Putamen (tissue), 1 donor: ENCODE measurements around the gene FBXO40.

ENCODE experiments used
- DNase-seq: peaks from one replicate; pipeline ENCODE4 v3.0.0-alpha.2; 2016; ENCODE audit warnings: low spot score

Gene FBXO40

DNA sequence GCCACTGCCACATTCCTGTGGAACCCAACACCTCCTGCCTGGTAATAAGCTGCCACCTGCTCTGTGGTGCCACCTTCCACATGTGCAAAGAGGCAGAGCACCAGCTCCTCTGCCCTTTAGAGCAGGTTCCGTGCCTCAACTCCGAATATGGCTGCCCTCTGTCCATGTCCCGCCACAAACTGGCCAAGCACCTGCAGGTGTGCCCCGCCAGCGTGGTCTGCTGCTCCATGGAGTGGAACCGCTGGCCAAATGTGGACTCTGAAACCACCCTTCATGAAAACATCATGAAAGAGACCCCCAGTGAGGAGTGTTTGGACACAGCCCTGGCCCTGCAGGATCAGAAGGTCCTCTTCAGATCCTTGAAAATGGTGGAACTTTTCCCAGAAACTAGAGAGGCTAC lies 28.3 kb downstream of the FBXO40 start:
- DNase-seq = no peak

DNA sequence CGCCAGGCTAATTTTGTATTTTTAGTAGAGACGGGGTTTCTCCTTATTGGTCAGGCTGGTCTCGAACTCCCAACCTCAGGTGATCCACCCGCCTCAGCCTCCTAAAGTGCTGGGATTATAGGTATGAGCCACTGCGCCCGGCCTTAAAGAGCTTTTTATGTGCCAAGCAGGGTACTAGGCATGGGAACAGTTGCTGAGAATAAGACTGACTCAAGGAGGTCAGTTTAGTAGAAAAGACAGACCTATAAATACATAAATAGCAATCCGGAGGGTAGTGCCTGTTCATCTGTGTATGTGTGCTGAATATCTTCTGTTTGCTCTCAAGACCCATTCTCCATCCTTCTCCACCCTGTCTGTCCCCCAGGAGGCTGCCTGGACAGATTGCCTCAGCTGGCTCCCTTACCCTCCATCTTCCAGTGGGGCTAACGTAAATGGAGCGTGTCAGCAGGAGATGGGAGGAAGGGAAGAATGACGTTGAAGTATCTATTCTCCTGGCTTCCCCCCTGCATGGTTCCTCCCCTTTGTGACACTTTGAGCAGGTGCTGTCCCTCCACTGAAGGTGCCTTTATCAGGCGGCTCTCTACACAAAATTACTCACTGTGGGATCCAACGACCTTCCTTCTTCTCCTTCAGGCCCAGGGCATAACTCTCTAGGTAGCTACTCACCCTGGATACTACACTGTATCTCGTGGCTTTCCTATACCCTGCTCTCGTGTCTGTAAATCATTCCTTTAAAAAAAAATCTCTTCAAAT lies 31.1 kb downstream of the FBXO40 start:
- no peak for DNase-seq

DNA sequence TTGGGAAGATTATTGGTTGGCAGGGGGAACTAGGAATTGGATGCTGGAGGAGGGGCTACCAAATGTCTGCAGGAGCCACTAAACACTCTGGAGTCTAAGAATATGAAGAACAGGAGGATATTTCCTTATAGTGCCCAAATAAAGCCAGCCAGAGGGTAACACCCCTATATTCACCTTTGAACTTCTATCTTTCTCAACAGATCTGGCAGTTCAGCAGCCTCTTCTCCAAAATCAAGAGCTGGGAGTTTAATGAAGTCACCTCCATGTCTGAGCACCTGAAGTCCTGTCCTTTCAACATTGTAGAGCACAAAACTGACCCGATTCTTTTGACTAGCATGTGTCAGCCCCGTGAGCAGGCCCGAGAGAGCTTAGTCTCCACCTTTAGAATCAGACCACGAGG lies 33.3 kb downstream of the FBXO40 start:
- DNase-seq = no peak

GRCh38 chr3:121627211-121627610 lies 34.0 kb downstream of the FBXO40 start:
- no peak for DNase-seq

DNA sequence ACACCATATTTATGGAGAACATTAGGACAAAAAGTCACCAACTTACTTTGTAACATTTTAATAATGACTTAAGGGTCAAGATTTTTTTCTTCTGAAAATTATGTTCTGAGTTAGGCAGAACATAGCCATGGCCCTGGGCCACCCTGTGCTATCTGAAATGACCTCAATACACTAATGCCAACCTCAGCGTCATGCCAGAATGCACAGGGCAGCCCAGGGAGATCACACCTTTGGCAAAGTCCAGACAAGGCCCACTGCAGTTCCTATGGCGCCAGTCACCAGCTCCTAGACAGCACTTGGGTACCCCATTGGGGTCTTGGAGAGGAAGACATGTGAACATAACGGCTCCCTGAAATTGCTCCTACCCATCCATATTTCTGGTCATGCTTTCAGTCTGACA lies 34.4 kb downstream of the FBXO40 start:
- DNase-seq = no peak

DNA sequence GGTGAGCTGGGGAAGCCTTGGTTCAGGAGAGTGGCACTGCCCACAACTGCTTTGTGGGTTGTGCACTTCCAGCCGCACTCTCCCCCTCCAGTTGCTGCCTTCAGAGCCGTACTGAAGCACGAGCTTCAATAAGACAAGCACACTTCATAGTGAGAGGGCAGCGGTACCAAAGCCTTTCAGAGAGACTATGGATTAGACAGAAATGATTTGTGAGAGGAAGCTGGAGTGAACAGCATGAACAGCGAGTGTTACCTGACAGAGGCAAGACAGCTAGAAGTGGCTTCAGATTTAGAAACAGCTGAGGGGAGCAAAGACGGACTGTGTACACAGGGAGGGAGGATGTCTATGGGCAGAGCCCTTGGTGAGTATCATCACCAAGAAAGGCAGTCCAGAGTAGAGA lies 36.4 kb downstream of the FBXO40 start:
- DNase-seq = no peak

GRCh38 chr3:121630355-121630754 lies 37.2 kb downstream of the FBXO40 start:
- DNase-seq = no peak

GRCh38 chr3:121637922-121638321 lies 44.7 kb downstream of the FBXO40 start:
- no peak for DNase-seq

DNA sequence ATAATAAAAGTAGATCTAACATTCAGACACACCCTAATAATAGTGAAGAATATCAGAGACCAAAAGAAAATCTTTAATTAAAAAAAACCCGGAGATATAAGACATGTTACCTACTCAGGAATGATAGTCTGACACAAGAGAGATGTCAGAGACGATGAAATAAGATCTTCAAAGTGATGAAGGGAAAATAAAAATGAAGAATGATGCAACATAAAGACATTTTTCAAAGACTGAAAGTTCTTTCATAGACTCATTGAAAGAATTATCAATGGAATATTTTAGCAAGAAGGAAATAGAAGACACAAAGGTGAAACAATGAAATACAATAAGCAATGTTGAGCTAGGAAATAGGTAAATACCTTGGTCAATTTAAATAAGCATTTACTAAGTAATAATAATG lies 47.9 kb downstream of the FBXO40 start:
- no peak for DNase-seq

DNA sequence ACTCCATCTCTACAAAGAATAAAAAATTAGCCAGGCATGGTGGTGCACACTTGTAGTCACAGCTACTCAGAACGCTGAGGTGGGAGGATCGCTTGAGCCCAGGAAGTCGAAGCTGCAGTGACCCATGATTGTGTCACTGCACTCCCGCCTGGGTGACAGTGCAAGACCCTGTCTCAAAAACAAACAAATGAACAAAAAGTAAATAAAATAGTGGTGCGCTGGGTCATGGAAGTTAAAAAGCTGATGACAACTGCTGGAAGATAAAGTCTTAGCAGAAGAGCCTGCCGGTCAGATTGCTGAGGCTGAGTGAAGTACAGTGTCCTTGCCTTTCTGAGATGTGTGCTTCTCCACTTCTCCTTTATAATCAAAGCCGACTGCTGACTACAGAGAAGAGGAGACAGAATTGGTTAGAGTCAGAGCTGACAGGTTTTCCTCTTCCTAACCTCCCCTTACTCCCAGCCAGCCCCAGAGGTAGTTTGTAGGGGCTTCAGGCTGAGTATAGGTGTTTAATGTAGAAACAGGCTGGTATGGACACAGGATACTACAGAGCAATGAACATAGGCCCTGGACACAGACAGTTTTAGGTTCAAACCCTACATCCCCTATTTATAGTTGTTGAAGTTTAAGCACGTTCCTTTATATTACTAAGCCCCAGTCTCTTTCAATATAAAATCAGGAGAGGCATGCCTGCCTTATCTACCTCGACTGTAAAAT lies 49.6 kb downstream of the FBXO40 start:
- DNase-seq = no peak

DNA sequence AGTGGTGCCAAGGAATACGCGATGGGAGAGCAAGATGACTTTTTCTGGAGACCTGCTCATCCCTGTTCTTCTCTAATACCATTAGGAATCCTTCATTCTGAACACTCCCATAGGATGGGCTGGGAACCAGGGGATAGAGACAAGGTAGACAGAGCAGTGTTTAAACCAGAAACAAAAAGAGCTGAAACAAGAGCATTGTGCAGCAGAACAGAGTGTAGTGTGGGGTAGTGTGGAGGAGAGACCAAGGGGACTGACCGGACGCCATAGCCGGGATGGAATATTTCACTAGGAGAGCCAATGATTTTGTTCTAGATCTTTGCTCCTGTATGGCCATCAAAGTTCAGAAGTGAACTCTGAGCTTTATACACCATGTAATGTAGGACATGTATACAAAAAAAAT lies 51.9 kb downstream of the FBXO40 start:
- DNase-seq = no peak

GRCh38 chr3:121648219-121648958 lies 55.2 kb downstream of the FBXO40 start:
- no peak for DNase-seq

DNA sequence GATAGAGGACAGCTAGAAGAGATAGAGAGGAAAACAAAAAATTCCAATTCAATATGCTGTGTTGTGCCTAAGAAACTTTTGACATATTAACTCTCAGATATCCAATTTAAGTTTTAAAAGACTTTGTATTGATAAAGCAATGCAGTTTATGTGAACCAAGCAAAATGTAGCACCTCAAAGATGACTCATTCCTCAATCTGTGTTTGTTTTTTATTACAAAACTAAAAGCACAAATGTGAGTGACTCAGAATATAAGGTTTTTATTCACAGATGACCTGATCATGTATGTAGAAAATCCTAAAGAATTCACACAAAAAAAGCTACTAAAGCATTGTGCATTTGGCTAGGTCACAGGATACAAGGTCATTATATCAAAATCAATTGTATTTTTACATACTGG lies 56.5 kb downstream of the FBXO40 start:
- no peak for DNase-seq

DNA sequence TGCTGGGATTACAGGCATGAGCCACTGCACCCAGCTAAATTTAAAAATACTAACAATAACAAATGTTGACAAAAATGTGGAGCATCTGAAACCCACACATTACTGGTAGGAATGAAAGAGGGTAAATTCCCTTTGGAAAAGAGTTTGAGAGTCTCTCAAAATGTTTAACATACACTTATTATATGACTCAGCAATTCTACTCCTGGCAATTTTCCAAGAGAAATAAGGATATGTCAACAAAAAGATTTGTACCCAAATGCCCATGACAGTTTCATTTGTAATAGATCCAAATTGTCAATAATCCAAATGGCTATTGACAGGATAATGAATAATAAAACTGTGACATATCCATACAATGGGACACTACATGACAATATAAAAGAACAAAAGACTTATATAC lies 58.5 kb downstream of the FBXO40 start:
- no peak for DNase-seq

- DNase-seq = no peak
Observed at GRCh38 chr3:121654493-121655385, 61.6 kb downstream of the FBXO40 start.

- no peak for DNase-seq
Observed at GRCh38 chr3:121658716-121659435, 65.7 kb downstream of the FBXO40 start.

GRCh38 chr3:121659586-121659985 lies 66.4 kb downstream of the FBXO40 start:
- DNase-seq = no peak

- no peak for DNase-seq
Observed at GRCh38 chr3:121660356-121661171, 67.4 kb downstream of the FBXO40 start, which contains the start of gene HCLS1. Gene HCLS1 (minus strand): TSS chr3:121660903. CDS start chr3:121658347, 2,556 bp downstream.

DNA sequence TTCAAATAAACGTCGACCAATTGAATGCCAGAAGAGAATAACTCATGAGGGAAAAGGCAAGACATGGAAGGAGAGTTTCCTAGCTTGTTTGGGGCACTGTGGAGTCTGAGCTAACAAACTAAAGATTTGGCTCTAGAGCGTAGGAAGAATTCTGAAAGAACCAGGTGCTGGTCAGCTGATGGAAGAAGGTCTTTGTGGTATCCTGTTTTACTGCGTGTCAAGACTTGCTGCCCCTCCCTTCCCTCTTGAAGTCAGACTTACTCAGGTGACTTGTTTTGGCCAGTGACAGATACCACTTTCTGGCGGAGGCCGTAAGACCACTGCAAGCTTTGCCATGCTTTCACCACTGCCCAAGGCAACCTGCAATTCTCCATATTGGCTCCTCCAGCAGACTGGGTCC lies 68.2 kb downstream of the FBXO40 start:
- DNase-seq = no peak

- DNase-seq = no peak
Observed at GRCh38 chr3:121662742-121663141, 69.6 kb downstream of the FBXO40 start.
